LNCAP (cell line): ENCODE data around the gene CSNK2A1.

ENCODE experiments used
- CTCF ChIP-seq: fragments of 450-650 bp; IDR thresholded peaks from 2 replicates; pipeline ENCODE4 v1.5.1; 2017; ENCODE audit warnings: mild to moderate bottlenecking

CSNK2A1 gene

DNA sequence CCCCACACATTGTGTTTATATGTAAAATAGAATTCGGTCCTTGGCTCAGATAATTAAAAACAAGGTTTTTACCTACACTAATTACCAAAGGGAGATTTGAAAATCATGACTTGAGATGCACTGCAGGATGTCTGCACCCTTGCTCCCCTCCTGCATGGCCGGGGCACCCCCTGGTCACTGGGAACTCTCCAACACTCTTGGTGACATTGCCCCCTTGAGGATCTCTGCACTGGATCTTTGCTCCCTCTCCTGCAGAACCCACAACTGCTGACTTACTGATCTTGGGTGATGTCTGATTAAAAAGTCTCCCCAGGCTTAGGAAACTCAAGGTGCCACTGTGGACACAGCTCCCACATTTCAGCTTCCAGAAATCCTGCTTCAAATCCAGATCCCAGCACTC, 17.1 kb upstream of the CSNK2A1 start:
- no peak; the same call in 1 of the 2 replicates for TF ChIP-seq CTCF

DNA sequence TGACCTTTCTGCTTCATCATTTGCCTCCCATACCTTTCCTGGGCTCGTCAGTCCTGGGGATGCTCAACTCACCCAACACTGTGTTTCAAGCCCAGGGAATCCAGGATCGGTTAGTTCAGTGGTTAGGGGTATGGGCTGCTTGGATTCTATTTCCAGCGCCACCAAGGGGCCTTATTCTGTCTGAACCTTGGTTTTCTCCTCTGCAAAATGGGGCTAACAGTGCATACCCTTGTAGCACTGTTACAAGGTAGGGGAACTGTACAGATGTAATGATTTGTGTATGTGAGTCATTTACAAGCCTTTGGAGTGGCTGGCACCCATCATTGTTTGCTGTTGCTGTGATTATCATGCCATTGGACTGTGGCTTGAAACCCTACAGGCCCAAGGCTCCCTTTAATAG, 14.5 kb upstream of the CSNK2A1 start:
- no peak for TF ChIP-seq CTCF

- no peak for TF ChIP-seq CTCF
Observed at GRCh38 chr20:556984-557383, 13.4 kb upstream of the CSNK2A1 start.

DNA sequence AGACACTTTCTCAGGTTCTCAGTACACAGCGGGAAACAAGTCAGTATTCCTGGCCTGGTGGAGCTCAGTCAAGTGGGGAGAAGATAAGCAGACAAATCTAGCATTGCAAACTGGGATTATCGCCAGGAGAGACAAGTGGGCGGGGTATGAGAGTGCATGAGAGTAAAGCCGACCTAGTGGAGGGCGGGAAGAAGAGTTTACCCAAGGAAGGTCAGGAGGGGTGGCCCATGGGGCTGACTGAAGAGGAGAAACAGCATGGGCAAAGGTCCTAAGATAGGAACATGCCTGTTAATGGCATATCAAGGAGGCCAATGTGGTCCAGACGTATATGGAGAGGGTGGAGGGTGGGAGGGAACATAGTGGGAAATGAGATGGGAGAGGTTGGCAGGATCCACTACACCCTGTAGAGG, 12.4 kb upstream of the CSNK2A1 start:
- TF ChIP-seq CTCF: no peak

DNA sequence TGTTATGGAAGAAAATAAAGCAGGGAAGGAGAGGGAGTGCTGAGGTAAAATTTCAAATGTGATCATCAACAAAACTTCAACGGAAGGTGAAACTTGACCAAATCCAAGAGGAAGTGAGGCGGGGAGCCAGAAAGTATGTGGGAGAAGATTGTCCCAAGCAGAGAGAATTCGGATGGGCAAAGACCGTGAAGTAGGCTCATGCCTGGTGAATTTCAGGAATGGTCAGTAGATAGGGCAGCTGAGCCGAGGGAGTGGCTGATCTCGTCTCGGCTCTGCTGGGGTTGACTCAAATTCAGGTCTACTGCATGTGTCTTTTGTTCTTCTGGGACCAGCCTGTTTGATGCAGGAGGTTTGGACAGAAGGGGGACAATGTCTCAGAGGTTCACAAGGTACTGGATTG, 7.0 kb upstream of the CSNK2A1 start:
- no peak for TF ChIP-seq CTCF

DNA sequence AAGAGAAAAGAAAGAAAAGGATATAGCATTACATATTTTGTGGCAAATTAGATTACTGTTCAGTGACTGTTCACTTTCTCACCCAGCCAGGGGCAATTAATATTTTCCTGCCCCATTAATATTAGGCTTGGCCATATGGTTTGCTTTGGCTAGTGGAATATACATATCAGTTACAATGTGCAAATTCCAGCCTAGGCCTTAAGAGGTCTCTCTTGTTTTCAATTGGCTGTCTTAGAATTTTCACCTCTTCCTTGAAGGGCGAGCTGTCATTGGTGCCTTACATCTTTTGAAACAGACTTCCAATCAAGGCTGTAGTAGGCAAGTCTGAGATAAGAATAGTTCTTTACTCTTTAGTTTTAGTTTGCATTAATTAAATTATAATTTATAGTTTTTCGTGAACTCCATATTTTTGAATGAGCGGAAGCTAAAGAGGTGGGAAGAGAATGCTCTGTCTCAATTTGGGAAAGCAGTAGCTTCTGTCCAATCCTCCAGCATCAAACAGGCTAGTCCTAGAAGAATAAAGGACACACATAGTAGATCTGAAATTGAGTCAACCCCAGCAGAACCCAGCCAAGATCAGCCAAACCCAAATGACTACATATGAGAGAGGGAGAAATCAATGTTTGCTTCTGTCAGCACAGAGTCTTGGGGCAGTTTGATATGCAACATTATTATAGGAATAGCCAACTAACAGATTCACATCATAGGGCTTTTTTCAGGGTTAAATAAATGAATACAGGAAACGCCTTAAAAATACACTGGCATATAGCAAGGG, 6.3 kb upstream of the CSNK2A1 start:
- no peak for TF ChIP-seq CTCF

GRCh38 chr20:548906-549305, 5.3 kb upstream of the CSNK2A1 start:
- no peak for TF ChIP-seq CTCF

- TF ChIP-seq CTCF: no peak
Observed at GRCh38 chr20:547394-547793, 3.8 kb upstream of the CSNK2A1 start.
